ENCODE data around the gene STK24.

Gene STK24

DNA sequence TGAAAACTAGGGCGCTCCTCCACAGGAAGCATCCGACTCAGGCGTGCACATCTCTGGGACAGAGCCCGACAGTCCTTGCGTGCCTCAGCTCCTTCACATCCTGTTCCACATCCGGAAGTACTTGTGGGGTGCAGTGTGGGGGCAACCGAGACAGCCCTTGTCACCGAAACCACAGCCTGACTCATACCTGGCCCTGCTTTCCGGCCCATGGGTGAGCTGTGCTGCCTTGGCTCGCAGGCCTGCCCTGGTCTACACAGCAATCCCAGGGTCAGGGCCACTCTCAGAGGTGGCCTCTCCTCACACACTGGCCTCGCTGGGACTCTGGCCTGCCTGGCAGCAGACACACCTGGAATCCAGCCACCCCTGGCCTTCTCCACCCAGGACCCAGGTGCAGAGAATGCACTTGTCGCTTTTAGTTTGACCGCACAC is 100.4 kb downstream of the STK24 start:
- DNase-seq (ENCODE audit: low read depth in 2 of 3, low spot score in 1 of 3): peak; percentile 84 to 85 (median 84)

DNA sequence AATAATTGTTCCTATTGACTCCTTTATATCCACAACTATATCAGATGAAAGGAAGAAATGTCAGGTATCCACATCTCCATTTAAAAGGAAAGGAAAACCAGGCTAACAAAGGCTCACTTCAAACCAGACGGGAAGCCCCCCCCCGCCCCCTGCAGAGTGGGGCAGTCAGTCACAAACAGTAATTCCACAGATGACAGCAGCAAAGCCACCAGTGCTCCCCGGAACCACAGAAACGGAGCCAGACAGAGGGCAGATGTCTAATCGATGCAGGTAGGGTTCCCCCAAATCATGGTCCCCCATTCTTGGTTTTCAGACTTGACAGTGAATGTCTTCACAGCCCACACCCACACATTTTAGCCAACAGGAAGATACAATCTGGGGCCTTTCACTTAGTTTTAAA is 100.8 kb downstream of the STK24 start:
- DNase-seq (ENCODE audit: low read depth in 2 of 3, low spot score in 1 of 3): peak; percentile 45 to 60 (median 47)

DNA sequence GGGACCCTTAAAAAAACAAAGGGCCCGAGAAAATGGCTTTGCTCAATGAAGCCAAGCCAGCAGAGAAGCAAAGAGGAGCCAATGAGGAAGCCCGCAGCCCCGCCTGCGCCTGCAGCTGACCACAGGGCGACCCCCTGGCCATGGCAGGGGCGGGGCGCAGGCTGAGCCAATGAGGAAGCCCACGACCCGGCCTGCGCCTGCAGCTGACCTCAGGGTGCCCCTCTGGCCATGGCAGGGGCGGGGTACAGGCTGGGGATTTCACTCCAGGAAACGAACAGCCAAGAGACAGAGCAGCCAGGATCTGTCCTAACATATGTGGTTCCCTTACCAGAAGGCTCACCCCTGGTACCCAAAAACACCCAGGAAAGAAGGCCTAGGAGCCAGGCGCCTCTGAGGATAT is 101.4 kb downstream of the STK24 start:
- no peak for DNase-seq (ENCODE audit: low read depth in 2 of 3, low spot score in 1 of 3)

DNA sequence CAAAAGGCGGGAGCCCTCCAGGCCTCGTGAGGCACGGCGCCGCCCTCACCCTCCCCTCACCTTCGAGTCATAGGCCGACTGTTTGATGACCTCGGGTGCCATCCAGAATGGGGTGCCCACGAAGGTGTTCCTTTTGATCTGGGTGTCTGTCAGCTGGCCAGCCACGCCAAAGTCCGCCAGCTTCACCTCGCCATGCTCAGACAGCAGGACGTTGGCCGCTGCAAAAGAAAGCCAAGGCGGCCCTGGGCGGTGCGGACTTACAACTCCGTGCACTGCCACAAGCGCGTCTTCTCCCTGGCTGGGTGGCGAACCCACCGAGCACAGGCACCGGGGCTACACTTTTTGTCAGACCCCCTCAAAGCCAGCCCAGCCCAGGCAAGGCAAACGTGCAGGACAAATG is 102.1 kb downstream of the STK24 start:
- DNase-seq (ENCODE audit: low read depth in 2 of 3, low spot score in 1 of 3): no peak

DNA sequence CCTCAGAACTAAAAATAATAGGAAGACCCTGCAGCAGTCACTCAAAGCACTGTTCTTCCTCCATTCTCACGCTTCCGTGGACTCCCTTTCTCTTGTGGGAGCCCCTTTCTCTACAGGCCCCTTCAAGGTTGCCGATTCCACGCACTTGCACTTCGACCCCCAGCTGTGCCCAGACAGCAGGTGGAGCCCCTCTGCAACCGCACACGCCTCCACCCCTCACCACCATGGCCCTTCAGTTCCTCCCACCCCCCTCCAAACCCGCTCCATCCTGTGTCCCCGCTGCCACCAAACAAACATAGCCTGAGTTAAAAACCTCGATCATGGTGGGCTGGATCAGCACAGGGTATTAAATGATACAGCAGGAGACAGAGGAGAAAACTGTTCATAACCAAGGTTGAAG is 102.6 kb downstream of the STK24 start:
- no peak for DNase-seq (ENCODE audit: low read depth in 2 of 3, low spot score in 1 of 3)

DNA sequence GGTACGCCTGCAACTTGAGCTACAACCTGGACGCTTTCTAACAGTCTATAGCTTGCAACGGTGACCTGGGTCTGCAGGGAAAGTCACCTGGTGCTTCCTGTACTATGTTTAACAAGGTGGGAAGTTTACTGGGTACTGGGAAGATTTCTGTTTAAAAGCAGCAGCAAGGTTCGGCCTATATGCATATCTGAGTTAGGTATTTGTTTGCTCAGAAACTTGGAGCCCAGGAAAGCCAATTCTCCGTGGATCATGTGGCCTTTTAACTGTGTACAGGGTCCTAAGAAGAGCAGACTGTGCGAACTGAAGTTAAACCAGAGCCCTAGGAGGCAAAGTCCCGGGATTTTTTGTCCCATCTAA is 103.1 kb downstream of the STK24 start:
- DNase-seq (ENCODE audit: low read depth in 2 of 3, low spot score in 1 of 3): no peak

DNA sequence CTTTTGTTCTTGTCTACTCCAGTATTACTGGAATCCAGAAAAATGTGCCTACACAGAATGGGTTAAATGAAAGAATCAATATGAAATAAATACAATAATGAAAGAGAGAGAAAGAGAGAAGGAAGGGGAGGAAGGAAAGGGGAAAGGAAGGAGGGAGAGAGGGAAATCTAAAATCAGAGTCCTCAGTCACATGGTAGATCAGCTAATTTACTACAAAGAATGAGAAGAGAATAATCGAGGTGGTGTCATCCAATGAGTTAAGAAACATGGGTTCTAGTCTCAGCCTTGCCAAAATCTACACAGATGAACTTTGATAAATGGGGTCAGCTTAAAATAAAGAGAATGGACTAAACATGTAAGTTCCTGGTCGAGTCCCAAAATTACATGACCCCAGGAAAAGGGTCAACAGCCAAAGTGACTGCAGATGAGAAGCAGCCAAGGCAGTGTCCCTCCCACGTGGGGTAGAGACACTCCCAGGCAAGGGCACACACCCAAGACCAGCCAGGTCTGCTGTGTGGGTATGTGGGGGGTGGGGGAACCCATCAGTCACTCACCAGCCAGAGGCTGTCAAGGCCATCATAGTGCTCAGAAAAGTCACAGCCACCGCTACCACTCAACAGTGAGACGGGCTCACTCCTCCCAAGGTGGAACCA is 103.6 kb downstream of the STK24 start:
- no peak for DNase-seq (ENCODE audit: low read depth in 2 of 3, low spot score in 1 of 3)

DNA sequence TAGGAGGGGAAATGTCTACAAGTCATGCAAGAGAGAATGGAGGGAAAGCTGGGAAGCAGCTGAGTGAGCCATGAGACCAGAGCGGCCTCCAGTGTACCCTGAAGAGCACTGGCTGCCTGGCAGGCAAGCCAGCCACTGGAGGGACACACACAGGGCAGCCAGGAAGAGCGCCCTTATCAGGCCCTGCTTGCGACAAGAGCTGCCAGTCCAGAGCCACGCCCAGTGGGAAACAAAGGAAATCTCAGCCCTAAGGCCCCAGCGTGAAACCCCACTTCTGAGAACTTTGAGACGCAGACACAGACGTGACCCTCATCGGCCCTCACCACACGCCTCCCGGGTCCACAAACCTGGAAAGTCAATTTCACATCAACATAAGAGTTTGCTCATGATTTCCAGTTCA is 105.0 kb downstream of the STK24 start:
- no peak for DNase-seq (ENCODE audit: low read depth in 2 of 3, low spot score in 1 of 3)

DNA sequence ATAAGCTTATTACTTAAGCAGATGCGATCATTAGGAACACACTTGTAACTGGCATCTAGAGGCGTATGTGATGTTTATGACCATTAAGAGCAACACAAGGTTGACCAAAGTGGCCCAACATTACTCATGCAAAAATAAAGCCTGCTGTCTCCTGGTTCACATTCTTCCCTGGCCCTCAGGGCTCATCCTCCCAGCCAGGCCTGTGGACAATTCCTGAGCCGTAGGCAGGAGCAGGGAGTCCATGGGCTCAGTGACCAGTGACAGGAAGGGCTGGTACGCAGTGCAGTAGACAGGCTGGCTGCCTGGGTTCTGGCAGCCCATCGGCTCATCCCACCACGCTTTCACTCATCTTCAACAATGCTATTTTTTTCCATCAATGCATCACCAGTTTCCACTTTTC is 106.0 kb downstream of the STK24 start:
- DNase-seq (ENCODE audit: low read depth in 2 of 3, low spot score in 1 of 3): no peak

DNA sequence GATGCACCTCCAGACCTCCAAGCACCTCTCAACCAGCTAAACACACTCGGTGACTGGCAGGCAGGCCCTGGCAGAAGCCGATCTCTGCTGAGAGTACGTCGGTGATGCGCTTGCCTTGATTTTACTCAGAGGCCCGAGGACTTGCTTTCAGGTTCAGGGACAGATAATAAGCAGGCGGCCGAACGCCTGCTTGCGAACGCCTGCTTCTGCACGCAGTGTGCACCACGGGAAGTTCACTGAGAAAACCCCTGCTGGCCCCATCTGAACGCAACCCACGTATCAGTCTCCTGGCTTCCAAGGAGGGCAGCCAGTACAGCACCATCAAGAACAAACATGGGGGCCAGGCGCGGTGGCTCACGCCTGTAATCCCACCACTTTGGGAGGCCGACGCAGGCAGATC is 108.0 kb downstream of the STK24 start:
- DNase-seq (ENCODE audit: low read depth in 2 of 3, low spot score in 1 of 3): no peak

DNA sequence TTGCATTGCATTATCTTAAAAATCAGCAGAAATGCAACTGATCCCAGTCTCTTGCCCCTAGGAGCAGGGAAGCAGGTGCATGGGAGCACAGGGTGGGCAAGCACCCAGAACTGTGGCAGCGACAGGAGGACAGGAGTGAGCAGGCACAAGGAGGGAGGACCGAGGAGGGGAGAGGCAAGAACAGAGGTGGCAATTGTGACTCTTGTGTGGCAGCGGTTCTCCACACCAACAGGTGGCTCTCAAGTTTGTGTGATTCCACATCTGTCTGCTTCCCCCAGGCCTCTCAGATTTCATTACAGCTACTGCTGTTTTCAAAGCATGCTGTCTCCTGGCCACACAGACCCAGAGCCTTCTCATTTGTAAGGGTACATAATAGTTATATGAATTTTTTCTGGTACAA is 108.5 kb downstream of the STK24 start:
- DNase-seq (ENCODE audit: low read depth in 2 of 3, low spot score in 1 of 3): no peak

DNA sequence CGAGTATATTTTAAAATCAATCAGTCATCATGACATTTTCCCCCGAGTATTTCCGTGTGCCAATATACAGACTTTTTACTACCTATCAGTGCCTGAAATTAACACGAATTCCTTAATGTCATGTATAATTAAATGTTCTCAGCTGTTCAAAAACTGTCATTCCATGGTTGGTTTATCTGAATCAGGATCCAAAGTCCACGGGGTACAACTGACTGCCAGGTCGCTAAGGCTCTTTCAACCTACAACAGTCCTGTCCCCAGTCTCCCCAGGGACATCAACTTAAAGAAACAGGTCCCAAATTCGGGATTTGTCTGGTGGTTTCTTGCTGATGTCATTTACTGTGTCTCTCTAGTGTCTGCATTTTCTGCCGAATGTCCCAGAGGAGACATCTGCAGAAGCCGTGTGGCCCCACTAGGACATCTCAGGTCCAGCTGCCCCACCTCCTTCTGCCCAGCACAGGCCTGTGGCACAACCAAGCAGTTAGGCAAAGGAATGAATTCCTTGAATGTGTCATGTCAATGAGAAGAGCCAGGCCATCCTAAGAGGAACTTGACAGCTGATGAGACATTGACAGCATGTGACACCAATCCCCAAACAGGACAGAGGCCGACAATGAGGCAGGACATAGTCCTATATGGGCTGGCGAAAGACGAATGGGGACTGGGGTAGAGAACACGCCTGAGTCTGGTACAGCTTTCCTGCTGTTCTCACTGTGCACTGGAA is 109.5 kb downstream of the STK24 start:
- no peak for DNase-seq (ENCODE audit: low read depth in 2 of 3, low spot score in 1 of 3)

DNA sequence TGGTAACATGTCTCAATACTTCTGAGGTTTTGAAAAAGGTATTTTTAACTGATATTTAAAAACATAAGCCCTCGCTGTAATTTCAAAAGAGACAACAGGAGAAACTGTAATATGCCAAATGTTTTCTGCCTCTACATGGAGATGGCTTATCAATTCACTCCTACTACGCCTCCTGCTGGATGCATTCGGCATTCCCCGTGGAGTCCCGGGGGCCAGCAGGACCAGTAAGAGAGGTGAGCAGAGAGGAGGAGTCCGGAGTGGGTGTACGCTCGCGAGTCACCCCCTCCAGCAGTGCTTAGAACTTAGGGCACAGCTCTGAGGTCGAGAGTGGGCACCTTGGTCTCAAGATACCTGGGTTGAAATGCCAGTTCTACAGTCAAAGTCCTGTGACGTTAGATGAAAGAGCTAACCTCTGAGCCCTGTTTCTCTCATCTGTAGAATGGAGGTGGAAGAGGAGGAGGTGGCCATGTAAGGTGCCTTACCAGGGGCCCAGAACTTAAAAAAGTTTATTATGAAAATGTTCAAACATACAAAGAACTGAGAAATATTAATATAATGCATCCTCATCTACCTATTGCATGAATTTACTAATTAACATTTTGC is 110.2 kb downstream of the STK24 start:
- DNase-seq (ENCODE audit: low read depth in 2 of 3, low spot score in 1 of 3): peak; percentile 31 to 35 (median 34)

DNA sequence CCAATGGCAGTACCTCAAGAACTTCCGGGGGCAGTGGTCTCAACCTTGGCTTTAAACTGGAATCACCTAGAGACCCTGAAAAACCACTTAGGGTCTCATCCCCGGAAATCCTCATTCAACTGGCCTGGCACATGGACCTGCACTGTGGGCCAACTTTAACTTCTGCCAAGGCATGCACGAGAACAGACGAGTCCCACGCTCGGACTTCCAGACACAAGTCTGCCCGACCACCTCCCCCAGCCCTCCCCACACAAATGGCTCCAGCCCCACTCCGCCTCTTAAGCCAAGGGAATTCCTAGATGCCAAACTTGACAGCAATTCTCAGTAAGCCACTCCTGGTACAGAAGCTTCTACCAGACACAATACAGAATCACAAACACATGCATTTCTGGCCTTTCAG is 114.0 kb downstream of the STK24 start:
- DNase-seq (ENCODE audit: low read depth in 2 of 3, low spot score in 1 of 3): no peak

DNA sequence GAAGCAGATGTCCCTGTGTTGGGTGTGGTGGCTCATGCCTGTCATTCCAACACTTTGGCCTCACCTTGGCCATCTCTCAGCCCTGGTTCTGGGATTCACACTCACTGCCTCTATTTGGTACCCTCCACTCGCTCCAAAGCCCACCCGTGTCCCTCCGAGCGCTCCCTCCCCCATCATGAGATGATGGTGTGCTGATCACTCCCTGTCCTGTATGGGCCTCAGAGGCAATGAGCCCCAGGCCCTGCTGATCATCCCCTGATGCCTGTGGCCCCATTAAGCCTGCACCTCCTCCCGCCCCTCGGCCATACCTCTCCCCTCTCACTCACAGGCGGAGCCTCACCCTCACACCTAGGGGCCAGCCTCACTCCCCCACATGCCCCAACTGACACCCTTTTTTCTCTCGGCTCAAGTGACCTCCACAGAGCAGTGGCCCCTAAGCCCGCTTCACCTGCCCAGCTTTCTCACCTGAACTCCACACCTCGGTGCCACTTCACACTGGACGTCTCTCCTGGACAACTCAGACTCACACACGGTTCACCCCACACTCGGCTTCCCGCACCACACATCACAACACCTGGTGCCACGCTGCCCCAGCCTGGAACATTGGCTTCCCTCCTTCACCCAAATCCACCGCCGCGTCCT is 114.5 kb downstream of the STK24 start:
- no peak for DNase-seq (ENCODE audit: low read depth in 2 of 3, low spot score in 1 of 3)

DNA sequence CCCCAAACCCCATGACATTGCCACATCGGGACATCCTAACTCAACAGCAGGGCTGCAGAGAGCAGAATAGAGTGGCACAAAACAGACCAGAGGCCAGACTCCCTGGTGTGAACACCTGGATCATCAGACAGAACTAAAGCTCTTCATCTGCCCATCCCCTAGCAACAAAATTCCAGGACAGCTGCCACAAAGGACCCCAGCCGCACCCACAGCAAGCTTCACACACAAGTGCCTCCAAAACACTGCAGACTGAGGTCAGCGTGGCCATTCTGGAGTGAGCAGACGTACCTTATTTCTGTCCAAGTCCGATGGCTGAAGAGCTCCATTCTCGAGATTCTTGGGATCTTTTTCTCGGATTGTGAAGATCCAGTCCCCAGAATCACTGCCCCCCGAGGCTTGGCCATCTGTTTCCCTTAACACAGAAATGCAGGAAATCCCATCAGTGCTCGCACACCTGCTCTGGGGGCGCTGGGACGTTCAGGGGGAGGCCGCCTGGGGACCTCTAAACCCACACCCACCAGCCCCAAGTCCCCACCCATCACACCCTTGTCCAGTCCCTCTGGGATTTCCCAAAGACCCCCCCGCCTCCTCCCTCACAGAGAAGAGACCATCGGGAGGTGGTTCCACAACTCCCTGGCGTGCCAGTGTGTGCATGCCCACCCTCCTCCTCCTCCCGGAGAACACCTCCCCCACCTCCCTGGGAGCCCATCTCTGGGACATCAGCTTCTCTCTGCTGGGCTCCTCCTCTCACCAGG is 115.2 kb downstream of the STK24 start:
- DNase-seq (ENCODE audit: low read depth in 2 of 3, low spot score in 1 of 3): no peak

DNA sequence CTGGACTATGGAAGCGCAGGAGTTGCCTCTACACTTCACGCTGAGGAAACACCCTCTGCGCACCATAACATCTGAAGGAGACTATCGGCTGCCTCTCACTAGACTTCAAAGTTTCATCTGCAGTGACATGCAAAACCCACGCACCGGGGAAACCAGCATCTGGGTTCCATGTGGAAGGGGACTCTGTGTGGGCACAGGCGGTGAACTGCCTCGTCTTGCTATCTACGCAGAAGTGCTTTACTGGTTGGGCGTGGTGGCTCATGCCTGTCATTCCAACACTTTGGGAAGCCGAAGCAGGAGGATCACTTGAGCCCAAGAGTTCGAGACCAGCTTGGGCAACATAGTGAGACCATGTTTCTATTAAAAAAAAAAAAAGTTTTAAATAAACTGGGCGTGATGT is 116.4 kb downstream of the STK24 start:
- DNase-seq (ENCODE audit: low read depth in 2 of 3, low spot score in 1 of 3): no peak

DNA sequence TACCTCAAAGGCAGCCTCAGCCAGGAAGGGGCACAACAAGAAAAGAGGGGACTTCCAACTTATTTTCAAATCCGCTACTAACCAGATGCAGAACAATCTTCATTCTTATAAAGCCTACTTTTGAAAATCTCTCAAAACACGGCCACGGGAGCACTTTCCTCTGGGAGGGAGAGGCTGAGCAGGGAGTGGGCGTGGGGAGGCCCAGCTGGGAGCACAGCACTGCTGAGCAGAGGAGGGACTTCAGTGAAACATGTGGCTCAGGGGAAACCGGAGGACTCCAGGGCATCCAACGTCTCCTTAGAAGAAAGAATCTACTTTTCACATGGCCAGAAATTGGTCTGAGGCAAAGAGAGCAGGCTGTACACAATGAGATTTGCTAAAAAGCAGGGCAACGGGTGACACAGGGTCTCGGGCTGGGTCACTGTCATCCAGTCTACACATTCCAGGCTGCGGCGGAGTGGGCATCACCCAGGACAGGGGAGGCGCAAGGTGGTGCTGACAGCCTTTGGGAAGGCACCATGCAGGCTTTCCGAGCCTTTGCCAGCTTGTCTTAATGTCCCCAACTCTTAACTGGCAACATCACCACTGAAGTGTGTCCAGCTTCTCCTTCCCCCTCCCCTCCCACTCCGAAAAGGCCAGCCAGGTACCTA is 117.1 kb downstream of the STK24 start:
- DNase-seq (ENCODE audit: low read depth in 2 of 3, low spot score in 1 of 3): no peak

DNA sequence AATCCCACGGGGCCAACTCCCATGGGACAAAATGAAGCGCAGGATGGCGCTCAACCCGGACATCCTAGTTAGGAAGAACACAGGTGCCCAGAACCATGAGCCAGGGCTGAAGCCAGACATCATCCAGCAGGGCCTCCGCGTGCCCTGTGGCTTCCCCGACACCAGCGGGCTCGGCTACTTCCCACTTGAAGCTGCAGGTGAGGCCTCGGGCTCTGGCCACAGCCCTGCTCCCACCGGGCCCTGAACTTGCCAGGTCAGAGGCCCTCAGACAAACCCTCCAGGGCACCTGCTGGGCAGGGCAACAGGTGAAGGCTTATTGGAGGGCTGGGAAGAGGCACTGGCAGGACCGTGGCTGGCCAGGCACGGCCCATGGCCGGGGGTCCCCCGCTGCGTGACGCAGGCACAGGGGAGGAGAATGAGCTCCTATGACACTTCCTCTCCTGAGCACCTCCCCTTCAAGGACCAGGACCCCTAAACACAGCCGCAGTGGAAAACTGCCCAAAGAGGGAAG is 117.7 kb downstream of the STK24 start:
- no peak for DNase-seq (ENCODE audit: low read depth in 2 of 3, low spot score in 1 of 3)

DNA sequence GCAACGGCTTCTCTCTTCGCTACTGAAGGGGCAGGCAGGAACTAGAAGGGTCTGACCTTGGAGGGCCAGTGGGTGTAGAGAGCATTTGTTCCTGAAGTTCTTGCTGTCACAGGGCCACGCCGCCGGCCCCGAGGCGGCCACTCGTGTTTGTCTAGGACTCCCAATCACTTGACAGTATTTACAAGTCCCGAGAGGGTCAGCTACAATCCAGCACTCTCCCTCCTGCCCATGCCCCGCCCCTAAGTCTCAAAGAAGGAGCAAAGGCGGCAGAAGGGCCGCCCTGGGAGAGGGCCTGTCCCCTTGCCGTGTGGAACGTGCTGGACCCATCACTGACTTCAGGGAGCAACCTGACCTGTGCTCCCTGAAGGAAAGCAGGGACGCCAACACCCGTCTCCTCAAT is 118.5 kb downstream of the STK24 start:
- DNase-seq (ENCODE audit: low read depth in 2 of 3, low spot score in 1 of 3): no peak

DNA sequence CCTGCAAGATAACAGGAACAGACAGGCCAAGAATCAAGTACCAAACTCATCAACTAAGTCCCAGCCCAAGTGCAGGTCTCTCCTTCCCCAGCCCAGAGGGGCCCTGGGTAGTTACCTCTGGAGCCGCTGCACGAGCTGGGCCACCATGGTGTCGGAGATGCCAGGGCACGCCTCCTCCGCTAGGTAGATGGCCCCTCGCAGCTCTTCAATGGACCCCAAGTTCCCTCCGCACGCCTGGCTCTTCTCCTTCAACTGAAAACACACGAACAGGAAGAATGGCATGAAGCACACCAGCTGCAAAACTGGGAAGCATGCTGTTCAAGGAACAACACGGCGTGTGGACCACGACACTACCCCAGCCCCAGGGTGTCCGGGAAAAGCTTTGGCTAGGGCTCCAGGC is 119.9 kb downstream of the STK24 start:
- DNase-seq (ENCODE audit: low read depth in 2 of 3, low spot score in 1 of 3): no peak

All from stimulated activated CD4-positive, alpha-beta T cell treated with anti-CD3 and anti-CD28 coated beads, Interleukin-12 subunit alpha, Interleukin-12 subunit beta, amount 100 ng/mL, for 48 hours (primary cell).